KMS-11 (cell line): Measurements from ENCODE around the gene ROR1.

Source experiments
- H2AFZ ChIP-seq: fragments of 200-600 bp; sonication (generic); 2 replicates; pipeline ENCODE4 v1.6.1; 2016; ENCODE audit warnings: antibody characterized with exemption, mixed run types, low read depth
- H3K27ac ChIP-seq: fragments of 200-600 bp; sonication (generic); 2 replicates; pipeline ENCODE4 v1.6.1; 2016; ENCODE audit warnings: mild to moderate bottlenecking, mixed run types
- H3K27me3 ChIP-seq: fragments of 200-600 bp; sonication (generic); 2 replicates; pipeline ENCODE4 v1.6.1; 2017; ENCODE audit warnings: mild to moderate bottlenecking, low read depth, mixed run types, moderate library complexity; ENCODE audit not compliant: insufficient read depth
- H3K36me3 ChIP-seq: fragments of 200-600 bp; sonication (generic); 2 replicates; pipeline ENCODE4 v1.6.1; 2017; ENCODE audit warnings: mild to moderate bottlenecking, mixed run types; ENCODE audit not compliant: insufficient read depth
- H3K4me1 ChIP-seq: fragments of 200-600 bp; sonication (generic); 2 replicates; pipeline ENCODE4 v1.6.1; 2016; ENCODE audit warnings: mild to moderate bottlenecking, low read depth, mixed run types; ENCODE audit not compliant: poor library complexity, severe bottlenecking
- H3K4me2 ChIP-seq: fragments of 200-600 bp; sonication (generic); 2 replicates; pipeline ENCODE4 v1.7.0; 2016; ENCODE audit warnings: mild to moderate bottlenecking, mixed run types
- H3K4me3 ChIP-seq: fragments of 200-600 bp; sonication (generic); IDR thresholded peaks from 2 replicates; pipeline ENCODE4 v1.6.1; 2017; ENCODE audit warnings: low read depth, low read length, mixed read lengths; ENCODE audit not compliant: insufficient read depth
- H3K79me2 ChIP-seq: fragments of 200-600 bp; sonication (generic); 2 replicates; pipeline ENCODE4 v1.6.1; 2016; ENCODE audit warnings: low read depth, mixed run types; ENCODE audit not compliant: insufficient read depth
- H3K9ac ChIP-seq: fragments of 200-600 bp; sonication (generic); 2 replicates; pipeline ENCODE4 v1.6.1; 2016; ENCODE audit warnings: mild to moderate bottlenecking, mixed run types
- H4K20me1 ChIP-seq: fragments of 200-600 bp; sonication (generic); 2 replicates; pipeline ENCODE4 v1.6.1; 2016; ENCODE audit warnings: mild to moderate bottlenecking, mixed run types; ENCODE audit not compliant: insufficient read depth
- TF ChIP-seq, protein P1 (sequence below): fragments of 200-600 bp; sonication (generic); conservative IDR thresholded peaks from 2 replicates; pipeline ENCODE4 v1.6.1; 2017; ENCODE audit warnings: low read depth, mild to moderate bottlenecking, antibody characterized with exemption, low read length, moderate library complexity, mixed read lengths

Gene ROR1

DNA sequence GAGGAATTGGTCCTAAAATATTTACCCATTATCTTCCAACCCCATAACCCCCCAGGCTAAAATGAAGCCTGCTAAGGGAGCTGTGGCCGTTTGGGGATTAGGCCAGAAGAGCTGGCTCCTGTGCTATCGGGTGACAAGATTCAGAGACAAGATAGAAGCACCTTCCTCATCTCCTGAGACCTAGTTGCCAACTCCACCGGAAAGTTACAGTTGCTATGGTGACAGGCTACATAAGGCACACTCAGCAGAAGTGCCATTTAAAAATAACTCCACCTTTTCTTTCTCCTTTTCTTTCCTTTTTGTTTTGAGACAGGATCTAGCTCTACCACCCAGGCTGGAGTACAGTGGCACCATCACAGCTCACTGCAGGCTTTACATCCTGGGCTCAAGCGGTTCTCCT lies 43.6 kb upstream of the ROR1 start:
- no peaks in the 10 kb centered on the region for H4K20me1 ChIP-seq
- no peak overlapping the region for H3K4me3 ChIP-seq
- H3K9ac ChIP-seq, result no peak overlapping the region
- no peaks in the 10 kb centered on the region for H3K27me3 ChIP-seq
- no peak overlapping the region for H3K27ac ChIP-seq
- TF ChIP-seq, protein P1, sequence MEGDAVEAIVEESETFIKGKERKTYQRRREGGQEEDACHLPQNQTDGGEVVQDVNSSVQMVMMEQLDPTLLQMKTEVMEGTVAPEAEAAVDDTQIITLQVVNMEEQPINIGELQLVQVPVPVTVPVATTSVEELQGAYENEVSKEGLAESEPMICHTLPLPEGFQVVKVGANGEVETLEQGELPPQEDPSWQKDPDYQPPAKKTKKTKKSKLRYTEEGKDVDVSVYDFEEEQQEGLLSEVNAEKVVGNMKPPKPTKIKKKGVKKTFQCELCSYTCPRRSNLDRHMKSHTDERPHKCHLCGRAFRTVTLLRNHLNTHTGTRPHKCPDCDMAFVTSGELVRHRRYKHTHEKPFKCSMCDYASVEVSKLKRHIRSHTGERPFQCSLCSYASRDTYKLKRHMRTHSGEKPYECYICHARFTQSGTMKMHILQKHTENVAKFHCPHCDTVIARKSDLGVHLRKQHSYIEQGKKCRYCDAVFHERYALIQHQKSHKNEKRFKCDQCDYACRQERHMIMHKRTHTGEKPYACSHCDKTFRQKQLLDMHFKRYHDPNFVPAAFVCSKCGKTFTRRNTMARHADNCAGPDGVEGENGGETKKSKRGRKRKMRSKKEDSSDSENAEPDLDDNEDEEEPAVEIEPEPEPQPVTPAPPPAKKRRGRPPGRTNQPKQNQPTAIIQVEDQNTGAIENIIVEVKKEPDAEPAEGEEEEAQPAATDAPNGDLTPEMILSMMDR, result no peak
- no peaks in the 10 kb centered on the region for H3K36me3 ChIP-seq
- no peak overlapping the region for H2AFZ ChIP-seq
- no peaks in the 10 kb centered on the region for H3K79me2 ChIP-seq
- H3K4me1 ChIP-seq, result peaks cover 11% of the 10 kb centered on the region
- 0 out of 2 replicates have a peak overlapping the region, but pooled peaks have one; percentile 21 for H3K4me2 ChIP-seq

- TF ChIP-seq, protein P1, result no peak
- Histone ChIP-seq H3K27me3 (no peaks in the 10 kb centered on the region), H3K4me2 (no peak overlapping the region), H3K36me3 (no peaks in the 10 kb centered on the region), H3K4me1 (peaks cover 11% of the 10 kb centered on the region), H3K9ac (no peak overlapping the region), H4K20me1 (no peaks in the 10 kb centered on the region), H3K79me2 (no peaks in the 10 kb centered on the region), H2AFZ (no peak overlapping the region), H3K27ac (no peak overlapping the region), H3K4me3 (no peak overlapping the region)
Measured at GRCh38 chr1:63731117-63732043, 42.4 kb upstream of the ROR1 start.

- Histone ChIP-seq H3K27me3 (no peaks in the 10 kb centered on the region), H4K20me1 (no peaks in the 10 kb centered on the region), H3K9ac (no peak overlapping the region), H3K79me2 (no peaks in the 10 kb centered on the region), H2AFZ (no peak overlapping the region), H3K36me3 (no peaks in the 10 kb centered on the region), H3K4me3 (no peak overlapping the region), H3K27ac (no peak overlapping the region), H3K4me1 (peaks cover 11% of the 10 kb centered on the region), H3K4me2 (no peak overlapping the region)
- TF ChIP-seq, protein P1, result no peak
Measured at GRCh38 chr1:63732666-63733065, 41.2 kb upstream of the ROR1 start.

DNA sequence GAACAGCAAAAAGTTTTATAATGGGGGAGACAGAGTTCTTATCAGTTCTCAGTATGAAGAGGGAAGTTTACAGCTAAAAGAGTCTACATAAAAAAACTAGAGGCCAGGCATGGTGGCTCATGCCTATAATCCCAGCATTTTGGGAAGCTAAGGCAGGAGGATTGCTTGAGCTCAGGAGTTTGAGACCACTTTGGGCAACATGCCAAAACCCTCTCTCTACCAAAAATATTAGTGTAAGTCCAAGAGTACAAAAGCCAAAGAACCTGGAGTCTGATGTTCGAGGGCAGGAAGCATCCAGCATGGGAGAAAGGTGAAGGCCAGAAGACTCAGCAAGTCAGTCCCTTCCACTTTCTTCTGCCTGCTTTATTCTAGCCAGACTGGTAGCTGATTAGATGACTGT lies 35.0 kb upstream of the ROR1 start:
- Histone ChIP-seq H3K79me2 (no peaks in the 10 kb centered on the region), H4K20me1 (no peaks in the 10 kb centered on the region), H2AFZ (no peak overlapping the region), H3K4me3 (no peak overlapping the region), H3K9ac (no peak overlapping the region), H3K27ac (no peak overlapping the region), H3K4me2 (no peak overlapping the region), H3K4me1 (peaks cover 24% of the 10 kb centered on the region), H3K27me3 (no peaks in the 10 kb centered on the region), H3K36me3 (no peaks in the 10 kb centered on the region)
- TF ChIP-seq, protein P1, result no peak
